ENCODE data around the gene SLC18B1.

SLC18B1 gene

DNA sequence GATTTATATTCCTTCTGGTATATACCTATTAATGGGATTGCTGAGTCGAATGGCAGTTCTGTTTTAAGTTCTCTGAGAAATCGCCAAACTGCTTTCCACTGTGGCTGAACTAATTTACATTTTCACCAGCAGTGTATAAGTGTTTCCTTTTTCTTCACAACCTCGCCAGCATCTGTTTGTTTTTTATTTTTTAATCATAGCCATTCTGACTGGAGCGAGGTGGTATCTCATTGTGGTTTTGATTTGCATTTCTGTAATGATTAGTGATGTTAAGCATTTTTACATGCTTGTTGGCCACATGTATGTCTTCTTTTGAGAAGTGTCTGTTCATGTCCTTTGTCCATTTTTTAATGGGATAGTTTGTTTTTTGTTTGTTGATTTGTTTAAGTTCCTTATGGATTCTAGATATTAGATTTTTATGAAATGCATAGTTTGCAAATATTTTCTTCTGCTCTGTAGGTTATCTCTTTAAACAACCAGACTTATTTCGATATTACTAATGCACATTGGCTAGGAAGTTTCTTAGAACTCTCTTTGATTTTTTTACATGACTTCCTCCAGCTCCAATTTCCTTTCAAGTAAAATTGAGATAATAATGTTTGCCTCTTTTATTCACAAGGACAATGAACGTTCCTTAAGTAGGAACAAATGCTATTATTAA lies 72.4 kb downstream of the SLC18B1 start:
- Histone ChIP-seq H3K4me2 (ENCODE audit: low read depth, low read length, poor library complexity, severe bottlenecking) (no peak overlapping the region), H4K20me1 (ENCODE audit: low read depth, low read length) (no peaks in the 10 kb centered on the region), H3K4me3 (ENCODE audit: insufficient read depth, low read length, poor library complexity, severe bottlenecking) (no peak overlapping the region)

DNA sequence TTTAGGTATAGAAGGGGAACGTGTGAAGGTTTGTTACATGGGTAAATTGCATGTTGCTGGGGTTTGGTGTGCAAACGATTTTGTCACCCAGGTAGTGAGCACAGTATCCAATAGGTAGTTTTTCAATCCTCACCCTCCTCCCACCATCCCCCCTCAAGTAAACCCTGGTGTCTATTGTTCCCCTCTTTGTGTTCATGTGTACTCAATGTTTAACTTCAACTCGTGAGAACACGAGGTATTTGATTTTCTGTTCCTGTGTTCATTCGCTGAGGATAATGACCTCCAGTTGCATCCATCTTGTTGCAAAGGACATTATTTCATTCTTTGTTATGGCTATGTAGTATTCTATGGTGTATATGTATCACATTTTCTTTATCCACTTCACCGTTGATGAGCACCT lies 73.0 kb downstream of the SLC18B1 start:
- Histone ChIP-seq H2AFZ (ENCODE audit: low read depth, low read length, severe bottlenecking) (peak overlapping the region; percentile 0), H3K36me3 (ENCODE audit: low read length) (no peaks in the 10 kb centered on the region), H3K4me3 (ENCODE audit: insufficient read depth, low read length, poor library complexity, severe bottlenecking) (no peak overlapping the region), H3K27me3 (ENCODE audit: low read length) (no peaks in the 10 kb centered on the region), H3K4me2 (ENCODE audit: low read depth, low read length, poor library complexity, severe bottlenecking) (no peak overlapping the region), H3K27ac (ENCODE audit: low read depth, low read length) (no peak overlapping the region), H4K20me1 (ENCODE audit: low read depth, low read length) (no peaks in the 10 kb centered on the region), H3K9me3 (ENCODE audit: insufficient read depth, low read length) (no peaks in the 10 kb centered on the region), H3K79me2 (ENCODE audit: insufficient read depth, low read length) (no peaks in the 10 kb centered on the region), H3K9ac (ENCODE audit: low read length) (no peak overlapping the region), H3F3A (ENCODE audit: insufficient read depth) (no peaks in the 10 kb centered on the region), H3K9me2 (replicated peaks; ENCODE audit: insufficient read depth, low read length) (no peaks in the 10 kb centered on the region)
- no peak for TF ChIP-seq EZH2phosphoT487 (conservative IDR thresholded peaks at IDR 0.05; ENCODE audit: low read length)
- TF ChIP-seq, protein P1, sequence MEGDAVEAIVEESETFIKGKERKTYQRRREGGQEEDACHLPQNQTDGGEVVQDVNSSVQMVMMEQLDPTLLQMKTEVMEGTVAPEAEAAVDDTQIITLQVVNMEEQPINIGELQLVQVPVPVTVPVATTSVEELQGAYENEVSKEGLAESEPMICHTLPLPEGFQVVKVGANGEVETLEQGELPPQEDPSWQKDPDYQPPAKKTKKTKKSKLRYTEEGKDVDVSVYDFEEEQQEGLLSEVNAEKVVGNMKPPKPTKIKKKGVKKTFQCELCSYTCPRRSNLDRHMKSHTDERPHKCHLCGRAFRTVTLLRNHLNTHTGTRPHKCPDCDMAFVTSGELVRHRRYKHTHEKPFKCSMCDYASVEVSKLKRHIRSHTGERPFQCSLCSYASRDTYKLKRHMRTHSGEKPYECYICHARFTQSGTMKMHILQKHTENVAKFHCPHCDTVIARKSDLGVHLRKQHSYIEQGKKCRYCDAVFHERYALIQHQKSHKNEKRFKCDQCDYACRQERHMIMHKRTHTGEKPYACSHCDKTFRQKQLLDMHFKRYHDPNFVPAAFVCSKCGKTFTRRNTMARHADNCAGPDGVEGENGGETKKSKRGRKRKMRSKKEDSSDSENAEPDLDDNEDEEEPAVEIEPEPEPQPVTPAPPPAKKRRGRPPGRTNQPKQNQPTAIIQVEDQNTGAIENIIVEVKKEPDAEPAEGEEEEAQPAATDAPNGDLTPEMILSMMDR (IDR thresholded peaks at IDR 0.05; ENCODE audit: insufficient read depth, low read length, poor library complexity, severe bottlenecking), result no peak

More for the DNA sequence above, 72.4 kb downstream of the SLC18B1 start:
- TF ChIP-seq, protein P1 (IDR thresholded peaks at IDR 0.05; ENCODE audit: insufficient read depth, low read length, poor library complexity, severe bottlenecking), result no peak
- no peak for TF ChIP-seq EZH2phosphoT487 (conservative IDR thresholded peaks at IDR 0.05; ENCODE audit: low read length)
- Histone ChIP-seq H2AFZ (ENCODE audit: low read depth, low read length, severe bottlenecking) (peak overlapping the region; percentile 0), H3K9me3 (ENCODE audit: insufficient read depth, low read length) (no peaks in the 10 kb centered on the region), H3K27me3 (ENCODE audit: low read length) (no peaks in the 10 kb centered on the region), H3K79me2 (ENCODE audit: insufficient read depth, low read length) (no peaks in the 10 kb centered on the region), H3K9me2 (replicated peaks; ENCODE audit: insufficient read depth, low read length) (no peaks in the 10 kb centered on the region), H3F3A (ENCODE audit: insufficient read depth) (no peaks in the 10 kb centered on the region), H3K27ac (ENCODE audit: low read depth, low read length) (no peak overlapping the region), H3K9ac (ENCODE audit: low read length) (no peak overlapping the region), H3K36me3 (ENCODE audit: low read length) (no peaks in the 10 kb centered on the region)

DNA sequence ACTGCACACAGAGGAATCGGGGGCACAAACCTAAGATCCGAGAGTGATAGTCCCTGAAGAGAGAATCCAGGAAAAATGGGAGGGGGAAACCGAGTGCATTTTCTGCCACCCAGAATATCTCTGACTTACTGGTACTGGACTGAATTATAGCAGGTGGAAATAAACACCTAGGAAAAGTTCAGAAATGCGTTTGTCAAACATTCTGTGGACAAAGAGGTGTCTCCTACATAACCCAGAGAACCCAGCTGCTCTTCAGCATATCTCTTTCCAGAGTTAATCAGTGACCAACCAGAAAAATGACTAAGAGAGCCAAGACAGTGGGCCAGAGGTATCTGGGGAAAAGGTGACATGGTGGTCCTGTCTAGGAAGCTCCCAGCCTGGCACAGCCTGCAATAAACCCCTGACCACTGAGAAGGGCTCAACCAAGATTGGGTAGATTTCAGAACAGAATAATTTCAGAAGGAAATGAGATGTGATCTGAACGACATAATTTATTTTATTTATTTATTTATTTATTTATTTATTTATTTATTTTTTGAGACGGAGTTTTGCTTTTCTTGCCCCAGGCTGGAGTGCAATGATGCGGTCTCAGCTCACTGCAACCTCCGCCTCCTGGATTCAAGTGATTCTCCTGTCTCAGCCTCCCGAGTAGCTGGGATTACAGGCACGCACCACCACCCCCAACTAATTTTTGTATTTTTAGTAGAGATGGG lies 78.5 kb downstream of the SLC18B1 start:
- Histone ChIP-seq H3K27me3 (ENCODE audit: low read length) (no peaks in the 10 kb centered on the region), H3K4me2 (ENCODE audit: low read depth, low read length, poor library complexity, severe bottlenecking) (no peak overlapping the region), H3K36me3 (ENCODE audit: low read length) (no peaks in the 10 kb centered on the region), H3K79me2 (ENCODE audit: insufficient read depth, low read length) (no peaks in the 10 kb centered on the region), H3K9me2 (replicated peaks; ENCODE audit: insufficient read depth, low read length) (no peaks in the 10 kb centered on the region), H3K9ac (ENCODE audit: low read length) (no peak overlapping the region), H3K27ac (ENCODE audit: low read depth, low read length) (no peak overlapping the region), H2AFZ (ENCODE audit: low read depth, low read length, severe bottlenecking) (no peak overlapping the region), H4K20me1 (ENCODE audit: low read depth, low read length) (no peaks in the 10 kb centered on the region), H3K9me3 (ENCODE audit: insufficient read depth, low read length) (no peaks in the 10 kb centered on the region), H3K4me3 (ENCODE audit: insufficient read depth, low read length, poor library complexity, severe bottlenecking) (no peak overlapping the region), H3F3A (ENCODE audit: insufficient read depth) (no peaks in the 10 kb centered on the region)
- no peak for TF ChIP-seq EZH2phosphoT487 (conservative IDR thresholded peaks at IDR 0.05; ENCODE audit: low read length)
- TF ChIP-seq, protein P1 (IDR thresholded peaks at IDR 0.05; ENCODE audit: insufficient read depth, low read length, poor library complexity, severe bottlenecking), result no peak

Measured in SU-DHL-6 (cell line).